ENCODE measurements around the gene IMMP2L.

Gene IMMP2L

DNA sequence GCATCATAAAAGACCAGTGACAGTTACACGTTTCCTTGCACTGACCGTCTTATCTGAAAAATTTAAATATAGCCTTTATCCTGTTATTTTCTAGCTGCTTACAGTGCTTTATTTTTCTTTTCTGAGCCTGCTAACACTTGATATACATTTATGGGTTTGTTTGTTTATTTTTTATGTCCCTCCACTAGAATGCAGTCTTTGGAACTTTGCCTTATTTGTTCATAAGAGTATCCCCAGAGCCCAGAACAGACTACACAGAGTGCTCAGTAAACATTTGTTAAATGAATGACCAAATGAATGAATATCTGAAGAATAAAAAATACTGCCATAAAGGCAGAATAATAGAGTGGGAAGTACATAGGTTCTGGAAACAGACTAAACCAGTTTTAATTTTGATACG lies 673.7 kb downstream of the IMMP2L start:
- no peak for DNase-seq

DNA sequence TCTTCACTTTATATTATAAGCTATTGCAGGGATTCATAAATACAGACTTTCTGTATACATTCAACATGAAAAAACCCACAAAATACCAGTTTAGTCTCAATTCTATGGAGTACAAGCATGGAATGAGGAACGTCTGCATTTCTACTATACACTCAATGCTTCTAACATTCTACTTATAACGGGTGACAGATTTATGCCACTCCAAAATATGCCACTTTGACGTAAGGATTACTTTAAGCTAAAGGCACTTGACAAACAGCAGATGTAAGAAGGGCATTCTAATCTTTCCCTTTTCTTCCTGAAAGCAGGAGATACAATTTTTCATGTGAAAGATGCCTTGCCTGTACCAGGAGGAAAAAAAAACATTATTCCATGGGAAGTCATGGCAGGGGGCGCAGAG lies 676.8 kb downstream of the IMMP2L start:
- no peak for DNase-seq

DNA sequence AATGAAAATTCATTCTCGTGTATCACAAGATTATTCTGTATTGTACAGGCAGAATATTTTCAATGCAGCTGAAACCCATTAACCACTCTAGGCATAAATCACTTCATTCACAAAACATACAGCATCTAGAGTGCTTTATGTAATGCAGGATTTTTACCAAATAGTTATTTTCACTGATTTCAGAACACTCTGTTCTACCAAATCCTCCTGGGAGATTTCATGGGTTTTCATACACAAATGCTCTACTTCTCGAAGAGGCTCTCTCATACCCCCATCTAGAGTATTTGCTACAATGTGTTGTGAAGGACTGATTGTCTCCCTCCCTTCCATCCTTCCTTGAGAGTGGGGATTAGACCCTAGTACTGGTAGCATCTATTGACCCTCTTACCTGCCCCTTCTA lies 680.6 kb downstream of the IMMP2L start:
- DNase-seq = no peak

DNA sequence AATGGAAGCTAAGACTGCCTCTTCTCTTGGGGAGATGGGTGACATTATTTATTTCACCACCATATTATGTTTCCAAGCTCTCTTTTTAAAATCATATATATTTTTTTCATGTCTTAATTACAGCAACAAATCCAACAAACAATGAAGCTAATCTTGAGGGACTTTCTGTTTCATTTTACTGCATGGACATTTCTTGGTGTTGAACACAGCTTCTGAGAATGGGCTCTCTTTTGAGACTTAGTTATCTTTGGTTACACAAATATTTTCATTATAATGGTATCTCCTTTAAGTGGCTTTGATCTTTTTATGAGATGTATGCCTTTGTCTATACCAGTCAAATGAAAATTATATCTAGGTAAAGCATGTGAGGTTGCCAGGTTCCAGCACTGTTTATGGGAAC lies 681.3 kb downstream of the IMMP2L start:
- no peak for DNase-seq

GRCh38 chr7:110877016-110877415 lies 685.3 kb downstream of the IMMP2L start:
- DNase-seq = no peak

DNA sequence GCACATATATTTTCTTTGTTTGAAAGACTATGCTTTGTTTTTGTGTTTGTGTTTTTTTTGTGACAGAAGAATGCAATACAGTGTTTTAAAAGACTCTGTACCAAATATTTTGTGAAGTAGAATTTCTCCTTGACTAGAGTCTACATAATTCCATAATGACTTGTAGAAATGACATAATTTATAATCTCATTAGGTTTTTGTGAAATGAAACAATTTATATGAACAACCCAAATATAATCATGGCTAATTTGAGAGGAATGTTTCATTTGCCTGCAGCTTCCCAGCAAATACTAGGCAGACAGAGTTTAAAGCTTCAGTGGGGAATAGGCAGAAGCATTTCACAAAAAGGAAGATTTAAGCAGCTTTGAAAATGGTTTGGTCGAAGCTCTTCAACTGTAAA lies 686.9 kb downstream of the IMMP2L start:
- DNase-seq = no peak

DNA sequence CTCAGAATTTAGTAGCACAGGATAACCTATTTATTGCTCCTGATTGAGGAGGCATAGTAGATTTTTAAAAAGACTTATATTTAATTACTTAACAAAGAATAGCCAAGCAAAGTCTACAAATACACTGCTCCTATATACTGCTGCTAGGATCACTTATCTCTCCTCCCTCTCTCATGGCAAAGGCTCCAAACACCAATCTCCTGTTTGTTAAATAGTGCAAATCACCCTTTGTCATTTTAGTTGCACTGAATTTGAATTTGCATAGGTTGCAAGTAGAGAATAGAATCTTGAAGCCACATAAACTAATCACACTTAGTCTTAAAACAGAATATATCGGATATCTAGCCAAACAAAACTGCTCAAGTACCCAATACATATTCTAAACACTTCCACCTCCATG lies 690.4 kb downstream of the IMMP2L start:
- DNase-seq = no peak

- no peak for DNase-seq
These were observed 691.4 kb downstream of the IMMP2L start for GRCh38 chr7:110870926-110871325.

GRCh38 chr7:110868458-110868857 lies 693.8 kb downstream of the IMMP2L start:
- no peak for DNase-seq

GRCh38 chr7:110867771-110868170 lies 694.5 kb downstream of the IMMP2L start:
- no peak for DNase-seq

- no peak for DNase-seq
These were observed 699.0 kb downstream of the IMMP2L start for GRCh38 chr7:110863258-110863657.

DNA sequence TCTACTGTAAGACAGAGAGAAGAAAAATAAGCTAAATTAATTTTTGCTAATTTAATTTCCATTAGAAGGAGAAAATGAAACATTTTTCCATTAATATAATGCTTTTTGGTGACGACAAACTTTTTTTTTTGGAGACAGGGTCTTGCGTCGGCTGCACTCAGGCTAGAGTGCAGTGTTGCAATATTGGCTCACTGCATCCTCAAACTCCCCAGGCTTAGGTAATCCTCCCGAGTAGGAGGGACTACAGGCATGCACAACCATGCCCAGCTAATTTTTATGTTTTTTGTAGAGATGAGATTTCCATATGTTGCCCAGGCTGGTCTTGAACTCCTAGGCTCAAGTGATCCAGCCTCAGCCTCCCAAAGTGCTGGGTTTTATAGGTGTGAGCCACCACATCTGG lies 701.1 kb downstream of the IMMP2L start:
- no peak for DNase-seq

DNA sequence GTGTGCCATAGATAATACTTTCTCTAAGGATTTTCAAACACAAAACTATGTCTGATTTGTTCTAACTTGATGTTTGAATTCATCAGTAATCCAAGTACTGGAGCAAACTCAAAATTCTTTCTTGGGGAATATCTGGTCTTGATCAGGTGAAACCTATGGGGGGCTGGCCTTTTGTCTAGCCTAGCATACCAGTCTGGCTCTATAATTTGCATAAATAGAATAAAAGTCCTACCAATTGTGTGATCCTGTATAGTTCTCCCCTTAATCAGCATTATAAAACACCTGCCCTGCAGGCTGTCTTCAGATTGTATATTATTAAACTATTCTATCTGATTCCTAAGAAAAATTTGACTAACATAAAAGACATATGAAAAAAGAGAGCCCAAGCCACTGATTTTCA lies 705.2 kb downstream of the IMMP2L start:
- no peak for DNase-seq

- DNase-seq = no peak
These were observed 705.6 kb downstream of the IMMP2L start for GRCh38 chr7:110856704-110857103.

DNA sequence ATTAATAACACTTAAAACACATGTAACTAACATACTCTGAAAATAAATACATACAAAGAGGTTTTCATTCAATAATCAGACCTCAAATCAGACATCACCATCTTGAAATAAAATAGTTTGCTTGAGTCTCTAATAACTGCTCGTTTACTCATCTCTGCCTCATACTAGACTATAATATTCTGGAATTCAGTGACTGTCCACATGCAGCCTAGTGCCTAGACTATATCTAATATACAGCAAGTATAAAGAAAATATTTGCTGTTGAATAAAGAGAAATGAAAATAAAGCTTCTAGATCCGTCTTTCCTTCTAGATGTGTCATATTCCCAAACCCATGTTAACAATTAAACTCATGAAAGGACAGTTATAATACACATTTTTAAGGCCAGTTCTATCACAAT lies 707.6 kb downstream of the IMMP2L start:
- no peak for DNase-seq

DNA sequence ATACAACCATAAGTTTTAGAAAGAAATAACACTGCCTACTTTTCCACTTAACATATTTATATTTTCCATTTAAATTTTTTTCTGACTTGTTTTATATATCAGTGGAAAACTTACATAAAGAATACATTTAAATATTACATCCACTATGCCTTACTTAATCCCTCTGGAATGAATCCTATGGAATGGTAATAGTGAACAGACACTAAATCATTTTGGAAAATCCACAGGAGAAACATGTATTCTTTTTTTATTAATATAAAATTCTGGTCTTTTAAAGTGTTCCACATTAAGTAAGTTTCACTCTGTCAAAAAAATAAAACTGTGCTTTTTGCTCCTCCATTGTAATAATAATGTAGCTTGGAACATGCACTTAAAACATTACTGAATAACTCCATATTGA lies 708.1 kb downstream of the IMMP2L start:
- no peak for DNase-seq

- no peak for DNase-seq
These were observed 709.0 kb downstream of the IMMP2L start for GRCh38 chr7:110853263-110853662.

DNA sequence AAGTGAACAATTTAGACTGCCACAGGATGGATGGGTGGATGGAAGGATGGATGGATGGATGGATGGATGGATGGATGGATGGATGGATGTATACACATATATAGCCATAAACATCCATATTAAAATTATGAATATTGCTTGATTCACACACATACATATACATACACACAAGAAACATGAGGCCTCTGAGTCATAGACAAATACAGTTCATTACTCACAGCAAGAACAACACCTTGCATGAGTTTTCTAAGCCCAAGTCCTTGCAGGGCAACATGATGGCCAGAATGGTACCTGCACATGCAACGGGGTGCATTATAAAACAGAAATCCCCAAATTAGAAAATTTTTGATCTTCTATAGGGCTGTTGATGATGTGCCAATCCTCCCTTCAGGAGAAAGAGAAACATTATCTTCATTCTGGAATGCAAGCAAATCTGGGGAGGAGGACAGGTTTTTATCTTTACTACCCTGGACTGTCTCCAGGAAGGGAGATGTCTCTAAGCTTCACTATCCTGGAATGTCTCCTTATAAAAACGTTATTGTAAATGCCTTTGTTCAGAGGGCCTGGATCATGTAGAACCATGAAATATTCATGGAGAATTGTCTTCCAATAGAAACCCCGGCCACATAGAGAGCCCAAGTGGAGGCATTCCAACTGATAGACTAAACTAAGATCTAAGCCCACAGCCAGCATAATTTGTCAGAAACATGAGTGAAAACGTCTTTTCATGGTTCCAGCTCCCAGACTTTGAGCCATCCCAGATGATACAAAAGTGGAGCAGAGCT lies 709.9 kb downstream of the IMMP2L start:
- no peak for DNase-seq

GRCh38 chr7:110850224-110850623 lies 712.1 kb downstream of the IMMP2L start:
- DNase-seq = no peak

GRCh38 chr7:110842796-110843195 lies 719.5 kb downstream of the IMMP2L start:
- no peak for DNase-seq

DNA sequence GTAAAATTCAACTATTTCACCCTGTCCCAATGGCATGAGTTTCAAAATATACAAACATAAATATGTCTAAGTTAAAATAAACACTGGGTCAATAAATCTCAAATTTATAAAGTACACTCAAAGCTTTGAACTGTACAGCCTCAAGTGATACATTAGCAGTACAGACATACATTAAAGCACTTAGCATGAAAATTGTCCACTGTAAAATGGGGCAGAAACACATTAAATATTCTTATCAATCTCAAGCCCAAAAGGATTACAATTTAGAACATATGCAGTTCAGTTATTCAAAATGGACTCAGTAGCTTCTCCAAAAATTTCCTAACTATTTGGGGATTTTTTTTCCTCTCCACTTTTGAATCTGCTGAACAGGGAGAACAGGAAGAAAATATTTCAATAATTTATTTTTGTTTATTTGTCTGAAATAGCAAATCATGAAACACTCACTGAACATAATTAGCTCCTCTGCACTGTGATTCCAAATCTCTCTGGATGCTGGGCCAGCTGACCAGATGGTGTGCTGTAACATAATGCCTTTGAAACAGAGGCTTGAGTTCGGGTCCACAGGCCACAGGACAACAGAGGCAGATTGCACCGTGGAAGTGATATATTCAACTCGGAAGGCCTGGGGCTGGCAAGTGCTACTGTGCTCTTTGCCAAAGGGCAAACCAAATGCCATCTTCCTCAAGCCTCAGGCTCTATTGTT lies 720.3 kb downstream of the IMMP2L start:
- no peak for DNase-seq

- peak; percentile 80 for DNase-seq
These were observed 722.4 kb downstream of the IMMP2L start for GRCh38 chr7:110839866-110840265.

DNA sequence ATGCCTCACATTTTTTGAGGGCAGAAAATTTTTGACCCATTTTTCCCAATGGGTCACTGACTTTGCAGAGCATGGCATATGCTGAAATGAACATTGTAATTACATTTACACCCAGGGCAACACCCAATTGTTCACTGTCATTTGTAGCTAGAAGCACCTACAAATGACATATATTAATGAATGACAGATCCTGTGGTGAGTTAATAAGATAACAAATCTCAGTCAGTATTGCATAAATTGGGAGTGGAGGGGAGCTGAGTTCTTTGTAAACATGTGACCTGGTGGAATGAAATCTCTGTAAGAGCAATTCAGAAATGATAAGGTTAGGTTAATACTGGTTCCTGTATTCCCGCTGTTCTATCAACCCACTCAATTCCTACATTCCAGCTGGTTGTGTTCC lies 726.4 kb downstream of the IMMP2L start:
- DNase-seq = no peak

DNA sequence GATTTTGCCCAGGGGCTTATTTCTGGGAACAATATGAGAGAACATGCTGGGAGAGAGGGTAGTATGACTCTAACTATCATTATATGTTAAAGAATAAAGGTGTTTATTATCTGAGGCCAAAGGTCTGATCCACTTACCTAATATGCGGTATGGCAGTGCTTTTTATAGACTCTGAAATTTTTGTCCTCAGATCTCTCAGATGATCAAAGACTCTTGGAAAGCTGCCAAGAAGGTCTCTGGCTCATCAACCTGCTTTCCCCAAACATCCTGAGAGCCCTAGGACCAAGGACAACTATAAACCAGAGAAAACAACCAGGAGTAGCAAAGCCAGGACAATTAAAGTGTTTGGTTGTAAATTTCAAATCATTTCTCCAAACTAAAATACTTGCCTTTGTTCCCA lies 727.1 kb downstream of the IMMP2L start:
- peak; percentile 81 for DNase-seq

DNA sequence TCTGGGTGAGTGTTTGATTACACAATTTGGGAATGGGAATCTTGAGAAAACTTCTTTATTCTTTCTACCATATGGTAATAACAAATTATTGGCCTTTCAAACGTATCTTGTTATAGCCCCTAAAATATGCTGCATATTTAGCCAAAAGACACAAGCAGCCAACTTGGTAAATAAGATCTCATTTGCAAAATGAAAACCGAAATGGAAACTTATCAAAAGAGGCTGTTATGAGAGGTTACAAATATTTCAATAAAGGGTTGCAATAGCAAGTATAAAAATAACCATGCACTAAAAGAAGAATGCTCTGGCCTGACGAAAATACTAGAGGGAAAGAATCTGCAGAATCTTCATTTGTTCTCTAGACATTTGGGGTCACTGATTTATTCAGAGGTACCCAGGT lies 730.9 kb downstream of the IMMP2L start:
- DNase-seq = no peak

Data from NCI-H1105 (cell line).